HG03175 (cell line): ENCODE measurements around the gene CLDN2.
"Not testable (repeated sequence)": the region's sequence is repeated elsewhere in the genome, so short reads cannot be mapped to it uniquely, and the experiment has no call there.

Experiments
- ATAC-seq: cut with Tn5 transposase; IDR thresholded peaks from one replicate; pipeline ENCODE4 v1.9.1; 2021; ENCODE audit warnings: mild to moderate bottlenecking, moderate library complexity; ENCODE audit not compliant: unreplicated experiment

Gene CLDN2

GRCh38 chrX:106919932-106920452 lies at the start of gene CLDN2:
TSS of gene CLDN2 (plus strand) at chrX:106920402. CDS start at chrX:106928229, 7,827 bp downstream.
- no peak for ATAC-seq

- not testable (repeated sequence) for ATAC-seq
Measured at GRCh38 chrX:106872796-106873195, 47.4 kb upstream of the CLDN2 start.

GRCh38 chrX:106874075-106874474 lies 46.1 kb upstream of the CLDN2 start:
- no peak for ATAC-seq

GRCh38 chrX:106875151-106875550 lies 45.1 kb upstream of the CLDN2 start:
- ATAC-seq: no peak

- no peak for ATAC-seq
Measured at GRCh38 chrX:106889468-106889867, 30.7 kb upstream of the CLDN2 start.

- no peak for ATAC-seq
Measured at GRCh38 chrX:106891762-106892460, 28.3 kb upstream of the CLDN2 start.

- ATAC-seq: peak; percentile 61
Measured at GRCh38 chrX:106894392-106894909, 25.8 kb upstream of the CLDN2 start.

- ATAC-seq: no peak
Measured at GRCh38 chrX:106894978-106895452, 25.2 kb upstream of the CLDN2 start.

GRCh38 chrX:106897259-106897658 lies 22.9 kb upstream of the CLDN2 start:
- ATAC-seq: no peak

- ATAC-seq: peak; percentile 75
Measured at GRCh38 chrX:106898462-106898861, 21.7 kb upstream of the CLDN2 start.

GRCh38 chrX:106899276-106899675 lies 20.9 kb upstream of the CLDN2 start:
- ATAC-seq: no peak

GRCh38 chrX:106899841-106900240 lies 20.4 kb upstream of the CLDN2 start:
- ATAC-seq: no peak

GRCh38 chrX:106901341-106901740 lies 18.9 kb upstream of the CLDN2 start:
- ATAC-seq: no peak

- ATAC-seq: no peak
Measured at GRCh38 chrX:106901781-106902219, 18.4 kb upstream of the CLDN2 start.

GRCh38 chrX:106902684-106903083 lies 17.5 kb upstream of the CLDN2 start:
- no peak for ATAC-seq

- peak; percentile 42 for ATAC-seq
Measured at GRCh38 chrX:106903291-106903824, 16.8 kb upstream of the CLDN2 start, which contains the start of gene RIPPLY1. TSS of gene RIPPLY1 (minus strand) at chrX:106903341. CDS start at chrX:106903287, 54 bp downstream.

GRCh38 chrX:106903856-106904528 lies 16.2 kb upstream of the CLDN2 start:
- ATAC-seq: no peak

- ATAC-seq: no peak
Measured at GRCh38 chrX:106905064-106905708, 15.0 kb upstream of the CLDN2 start.

GRCh38 chrX:106906361-106906760 lies 13.8 kb upstream of the CLDN2 start:
- ATAC-seq: no peak

GRCh38 chrX:106912864-106913263 lies 7.3 kb upstream of the CLDN2 start:
- ATAC-seq: no peak
